Measurements from ENCODE around the gene NOS1. TPM values are rescaled to one million over a fixed set of nuclear protein-coding genes. Genes with fewer than 3 reads are reported as not detected.
"Not testable (repeated sequence)": the region's sequence is repeated elsewhere in the genome, so short reads cannot be mapped to it uniquely, and the experiment has no call there.

The NOS1 gene
- total RNA-seq, 4 donors from 2014 or later = 0.79 to 1.6 (median 0.96) TPM; not detected in 1

DNA sequence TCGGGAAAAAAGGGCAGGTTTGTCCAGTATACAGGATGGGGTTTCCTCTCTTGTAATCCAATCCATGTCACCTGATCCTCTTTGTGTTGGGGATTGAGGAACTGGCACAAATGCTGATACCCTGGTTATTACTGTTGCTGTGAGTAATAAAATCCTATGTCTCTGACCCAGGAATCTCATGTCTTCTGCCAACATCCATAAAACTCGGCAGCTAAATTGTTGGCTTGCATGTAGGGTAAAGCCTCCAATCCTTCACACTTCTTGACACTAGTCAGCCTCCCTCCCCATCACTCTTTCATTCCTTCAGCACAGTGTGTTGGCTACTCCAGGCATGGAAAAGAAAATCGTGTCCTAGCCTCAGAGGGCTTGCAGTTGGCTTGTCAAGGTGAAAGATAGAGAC is 9.2 kb upstream of the NOS1 start:
- H3K27ac ChIP-seq = no peak overlapping the region
- H3K9me3 ChIP-seq = no peaks in the 10 kb centered on the region
- intact Hi-C loops (cut with DNase I; ENCODE audit: low total_unique reads) (no loop called here), in situ Hi-C loops (cut with MboI; ENCODE audit: low pct_ligation_motif_present in 1 of 4, low pct_unique_long_range_greater_than_20kb in 1 of 4, low sequenced_read_pairs in 3 of 4) (loop anchor here in 1 of 4 donors (25.0 kb wide), 1 partner anchor 467 kb away; no protein-coding TSS in a partner anchor)
- H3K4me1 ChIP-seq = no peaks in the 10 kb centered on the region
- WGBS, 2 donors (ENCODE audit: low coverage in 1 of 2) = 38 to 50% methylated on average over 1 to 3 of the region's 3 CpGs
- peaks cover 10% of the 10 kb centered on the region for H3K27me3 ChIP-seq
- TF ChIP-seq EP300 (IDR thresholded peaks at IDR 0.05; ENCODE audit: low read depth) = no peak
- TF ChIP-seq CTCF (IDR thresholded peaks at IDR 0.05) = no peak
- no peak for TF ChIP-seq POLR2AphosphoS5 (IDR thresholded peaks at IDR 0.05)
- no peak for TF ChIP-seq POLR2A (IDR thresholded peaks at IDR 0.05)
- H3K36me3 ChIP-seq = no peaks in the 10 kb centered on the region
- H3K4me3 ChIP-seq = no peak overlapping the region
- DNase-seq = no peak

- intact Hi-C loops (cut with DNase I; ENCODE audit: low total_unique reads) = loop anchor here (5.0 kb wide), 2 partner anchors 217 to 467 kb away; no protein-coding TSS in a partner anchor
- in situ Hi-C loops (cut with MboI; ENCODE audit: low pct_ligation_motif_present in 1 of 4, low pct_unique_long_range_greater_than_20kb in 1 of 4, low sequenced_read_pairs in 3 of 4) = loop anchor here (5.0 to 25.0 kb wide), 6 partner anchors 217 to 467 kb away; no protein-coding TSS in a partner anchor
These were observed 8.6 kb upstream of the NOS1 start for GRCh38 chr12:117370000-117370399.

DNA sequence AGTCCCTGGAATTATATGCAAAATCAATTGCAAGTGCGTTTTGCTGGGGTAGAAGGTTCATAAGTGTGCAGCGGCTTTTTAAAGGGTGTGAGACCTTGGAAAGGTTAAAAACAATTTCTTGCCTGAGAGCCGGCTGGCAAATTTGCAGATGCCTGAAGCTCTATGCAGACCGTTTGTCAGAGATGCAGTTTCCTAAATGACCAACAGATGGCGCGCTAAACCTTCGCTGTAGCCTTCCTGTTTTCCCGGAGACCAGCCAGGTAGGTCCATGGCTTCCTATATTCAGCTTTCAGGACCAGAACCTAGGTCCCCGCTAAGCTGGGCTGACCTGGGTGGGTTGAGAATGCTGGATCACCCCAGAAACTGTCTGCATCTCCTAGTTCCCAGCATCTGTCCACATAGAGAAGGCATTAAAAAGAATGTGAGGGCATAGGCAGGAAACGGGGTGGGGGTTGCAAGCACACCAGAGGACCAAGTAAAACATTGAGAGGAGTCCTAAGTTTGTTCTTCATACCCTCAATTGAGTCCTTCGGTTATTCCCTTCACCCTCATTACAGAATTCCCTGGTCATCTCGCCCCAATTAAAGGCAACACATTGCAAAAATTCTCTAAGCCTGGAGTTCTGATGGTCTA is 5.7 kb upstream of the NOS1 start:
- peak; percentile 78 for DNase-seq
- intact Hi-C loops (cut with DNase I; ENCODE audit: low total_unique reads) = loop anchor here (5.0 kb wide), 2 partner anchors 220 to 470 kb away; no protein-coding TSS in a partner anchor
- TF ChIP-seq POLR2AphosphoS5 (IDR thresholded peaks at IDR 0.05) = no peak
- TF ChIP-seq EP300 (IDR thresholded peaks at IDR 0.05; ENCODE audit: low read depth) = no peak
- TF ChIP-seq POLR2A (IDR thresholded peaks at IDR 0.05) = no peak
- peak; percentile 81 to 91 (median 87) for TF ChIP-seq CTCF (IDR thresholded peaks at IDR 0.05)
- no peaks in the 10 kb centered on the region for H3K4me1 ChIP-seq
- WGBS, 2 donors (ENCODE audit: low coverage in 1 of 2) = 20 to 62% methylated on average over 3 to 10 of the region's 12 CpGs
- H3K4me3 ChIP-seq = no peak overlapping the region
- no peaks in the 10 kb centered on the region for H3K36me3 ChIP-seq
- in situ Hi-C loops (cut with MboI; ENCODE audit: low pct_ligation_motif_present in 1 of 4, low pct_unique_long_range_greater_than_20kb in 1 of 4, low sequenced_read_pairs in 3 of 4) = loop anchor here (5.0 to 25.0 kb wide), 6 partner anchors 220 to 470 kb away; no protein-coding TSS in a partner anchor
- H3K27ac ChIP-seq = no peak overlapping the region
- no peaks in the 10 kb centered on the region for H3K9me3 ChIP-seq
- H3K27me3 ChIP-seq = peaks cover 39% of the 10 kb centered on the region

More at GRCh38 chr12:117370000-117370399, 8.6 kb upstream of the NOS1 start:
- DNase-seq, H3K4me1 ChIP-seq, H3K27ac ChIP-seq, H3K36me3 ChIP-seq, H3K4me3 ChIP-seq, H3K9me3 ChIP-seq: not testable (repeated sequence)
- WGBS, 2 donors (ENCODE audit: low coverage in 1 of 2) = 66 to 85% methylated on average over 17 of the region's 17 CpGs
- H3K27me3 ChIP-seq = peaks cover 14% of the 10 kb centered on the region

GRCh38 chr12:117365049-117365616 is 3.7 kb upstream of the NOS1 start:
- Histone ChIP-seq H3K27me3 (peaks cover 59% of the 10 kb centered on the region), H3K9me3 (no peaks in the 10 kb centered on the region), H3K36me3 (no peaks in the 10 kb centered on the region), H3K4me1 (no peaks in the 10 kb centered on the region), H3K4me3 (no peak overlapping the region), H3K27ac (no peak overlapping the region)
- WGBS, 2 donors (ENCODE audit: low coverage in 1 of 2) = 44% methylated on average over 9 of the region's 9 CpGs; no CpG with 5 or more reads in 1 of the 2 donors
- intact Hi-C loops (cut with DNase I; ENCODE audit: low total_unique reads) (loop anchor here (5.0 kb wide), 2 partner anchors 222 to 472 kb away; no protein-coding TSS in a partner anchor), in situ Hi-C loops (cut with MboI; ENCODE audit: low pct_ligation_motif_present in 1 of 4, low pct_unique_long_range_greater_than_20kb in 1 of 4, low sequenced_read_pairs in 3 of 4) (loop anchor here (5.0 to 25.0 kb wide), 6 partner anchors 222 to 472 kb away; no protein-coding TSS in a partner anchor)
- no peak for DNase-seq
- TF ChIP-seq EP300 (IDR thresholded peaks at IDR 0.05; ENCODE audit: low read depth) (no peak), POLR2A (IDR thresholded peaks at IDR 0.05) (no peak), CTCF (IDR thresholded peaks at IDR 0.05) (no peak), POLR2AphosphoS5 (IDR thresholded peaks at IDR 0.05) (no peak)

All from transverse colon (tissue), 4 donors.